GM18873 (cell line): ENCODE data around the gene KTI12.

Experiments
- ATAC-seq: cut with Tn5 transposase; IDR thresholded peaks from one replicate; pipeline ENCODE4 v1.9.1; 2021; ENCODE audit warnings: mild to moderate bottlenecking, moderate library complexity, moderate number of reproducible peaks; ENCODE audit not compliant: unreplicated experiment, low FRiP score

The KTI12 gene

GRCh38 chr1:51989582-51990477 lies 43.8 kb downstream of the KTI12 start:
- no peak for ATAC-seq

GRCh38 chr1:51988254-51988653 lies 45.4 kb downstream of the KTI12 start:
- no peak for ATAC-seq

DNA sequence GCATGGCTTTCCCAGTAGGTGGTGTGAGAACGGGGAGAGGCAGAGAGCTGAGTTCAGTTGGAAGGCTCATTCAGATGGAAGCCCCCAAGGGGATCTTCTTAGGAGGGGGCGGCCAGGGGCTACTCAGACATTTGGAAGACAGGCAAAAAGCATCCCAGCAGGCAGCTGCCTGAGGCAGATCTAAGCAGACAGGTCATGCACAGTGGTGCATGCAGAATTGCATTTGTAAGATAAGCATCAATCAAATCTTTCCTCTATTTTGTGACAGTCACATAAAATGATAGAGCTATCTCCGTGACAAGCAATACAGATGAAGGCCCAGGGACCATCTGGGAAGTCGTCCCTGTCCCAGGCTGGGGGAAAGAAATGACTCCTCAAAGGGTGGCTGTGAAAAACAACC lies 46.9 kb downstream of the KTI12 start:
- no peak for ATAC-seq

DNA sequence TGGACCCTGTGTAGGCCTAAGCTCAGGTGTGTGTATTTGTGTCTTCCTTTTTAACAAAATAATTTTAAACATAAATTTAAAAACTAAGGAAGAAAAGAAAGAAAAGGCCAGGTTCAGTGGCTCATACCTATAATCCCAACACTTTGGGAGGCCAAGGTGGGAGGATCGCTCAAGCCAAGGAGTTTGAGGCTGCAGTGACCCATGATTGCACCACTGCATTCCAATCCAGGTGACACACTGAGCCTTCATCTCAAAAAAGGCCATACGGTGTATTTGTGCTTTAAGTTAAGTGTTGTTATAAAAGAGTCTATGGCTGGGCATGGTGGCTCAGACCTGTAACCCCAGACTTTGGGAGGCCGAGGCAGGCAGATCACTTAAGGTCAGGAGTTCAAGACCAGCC lies 51.4 kb downstream of the KTI12 start:
- no peak for ATAC-seq
